HG03521 (cell line): Measurements from ENCODE around the gene HSD11B1L.

Source experiments
- ATAC-seq: cut with Tn5 transposase; IDR thresholded peaks from one replicate; pipeline ENCODE4 v1.9.1; 2021; ENCODE audit warnings: mild to moderate bottlenecking, moderate library complexity; ENCODE audit not compliant: unreplicated experiment

HSD11B1L gene

GRCh38 chr19:5666921-5667610 lies 13.8 kb upstream of the HSD11B1L start:
- ATAC-seq: no peak

- no peak for ATAC-seq
Observed at GRCh38 chr19:5667751-5668271, 13.0 kb upstream of the HSD11B1L start.

- ATAC-seq: no peak
Observed at GRCh38 chr19:5669212-5669611, 11.6 kb upstream of the HSD11B1L start.

- no peak for ATAC-seq
Observed at GRCh38 chr19:5671600-5671999, 9.2 kb upstream of the HSD11B1L start.

GRCh38 chr19:5672708-5673459 lies 7.9 kb upstream of the HSD11B1L start:
- ATAC-seq: no peak

- ATAC-seq: no peak
Observed at GRCh38 chr19:5673752-5674151, 7.1 kb upstream of the HSD11B1L start.

GRCh38 chr19:5674714-5675113 lies 6.1 kb upstream of the HSD11B1L start:
- ATAC-seq: no peak

- ATAC-seq: no peak
Observed at GRCh38 chr19:5676105-5676771, 4.6 kb upstream of the HSD11B1L start.

GRCh38 chr19:5676772-5677105 lies 4.1 kb upstream of the HSD11B1L start:
- no peak for ATAC-seq

- ATAC-seq: no peak
Observed at GRCh38 chr19:5677136-5677535, 3.7 kb upstream of the HSD11B1L start.

- no peak for ATAC-seq
Observed at GRCh38 chr19:5677580-5677979, 3.2 kb upstream of the HSD11B1L start.

- ATAC-seq: no peak
Observed at GRCh38 chr19:5678071-5678718, 2.6 kb upstream of the HSD11B1L start.

GRCh38 chr19:5679289-5680083 lies 1.3 kb upstream of the HSD11B1L start:
- ATAC-seq: no peak

- no peak for ATAC-seq
Observed at GRCh38 chr19:5680084-5680436, 767 bp upstream of the HSD11B1L start.

- no peak for ATAC-seq
Observed at GRCh38 chr19:5681391-5682106, 722 bp downstream of the HSD11B1L start.

- ATAC-seq: no peak
Observed at GRCh38 chr19:5682107-5682482, 1.3 kb downstream of the HSD11B1L start.

GRCh38 chr19:5683177-5683886 lies 2.5 kb downstream of the HSD11B1L start:
- no peak for ATAC-seq

GRCh38 chr19:5684694-5685430 lies 4.0 kb downstream of the HSD11B1L start:
- ATAC-seq: no peak

GRCh38 chr19:5686326-5686646 lies 5.5 kb downstream of the HSD11B1L start:
- ATAC-seq: no peak
